Sigmoid colon (tissue), 7 donors: ENCODE measurements around the gene CEP164. TPM values are rescaled to one million over a fixed set of nuclear protein-coding genes. Genes with fewer than 3 reads are reported as not detected.

Experiments used
- DNase-seq: peaks from one replicate; pipeline ENCODE4 v3.0.0-alpha.2; 2019
- H3K27ac ChIP-seq, 4 donors: fragments of 200-600 bp; sonication (generic); one replicate each; pipeline ENCODE4 v1.5.1; 2016 to 2019; ENCODE audit warnings: mild to moderate bottlenecking in 1 of 4
- H3K27me3 ChIP-seq, 3 donors: fragments of 200-600 bp; sonication (generic); one replicate each; pipeline ENCODE4 v1.5.1; 2019; ENCODE audit warnings: mild to moderate bottlenecking in 1 of 3
- H3K36me3 ChIP-seq, 4 donors: fragments of 200-600 bp; sonication (generic); one replicate each; pipeline ENCODE4 v1.5.1; 2016 to 2019
- H3K4me1 ChIP-seq, 4 donors: fragments of 200-600 bp; sonication (generic); one replicate each; pipeline ENCODE4 v1.5.1; 2017 to 2019
- H3K4me3 ChIP-seq, 4 donors: fragments of 200-600 bp; sonication (generic); one replicate each; pipeline ENCODE4 v1.5.1; 2017 to 2019; ENCODE audit warnings: mild to moderate bottlenecking in 2 of 4, moderate library complexity in 1 of 4
- H3K9me3 ChIP-seq, 4 donors: fragments of 200-600 bp in 3 of 4; sonication (generic) in 3 of 4; one replicate each; pipeline versions ENCODE4 v1.5.1 to v1.6.1; 2013 to 2019
- CTCF ChIP-seq, 4 experiments: fragments of 450-650 bp in 3 of 4; fragments of 200-600 bp in 1 of 4; IDR thresholded peaks; one replicate each; pipeline ENCODE4 v1.5.1; 2016 to 2019; ENCODE audit warnings: antibody characterized with exemption in 4 of 4, mild to moderate bottlenecking in 3 of 4, moderate library complexity in 2 of 4
- EP300 ChIP-seq, 4 donors: sonication (generic); formaldehyde crosslinking; IDR thresholded peaks; one replicate each; pipeline ENCODE4 v1.6.1; 2017; ENCODE audit warnings: antibody characterized with exemption in 4 of 4
- POLR2A ChIP-seq, 2 donors: fragments of 450-650 bp; IDR thresholded peaks; one replicate each; pipeline ENCODE4 v1.6.1; 2016; ENCODE audit warnings: antibody characterized with exemption in 2 of 2, mild to moderate bottlenecking in 2 of 2, moderate library complexity in 2 of 2
- POLR2AphosphoS5 ChIP-seq, 4 donors: sonication (generic); formaldehyde crosslinking; IDR thresholded peaks; one replicate each; pipeline ENCODE4 v1.6.1; 2017; ENCODE audit warnings: antibody characterized with exemption in 4 of 4
- WGBS, 2 donors: extraction: QIAGEN DNeasy Blood & Tissue Kit; methylation state at CpG; one replicate each; pipeline ENCODE4 v1.1.7; 2013; 5-methylcytosine and 5-hydroxymethylcytosine counted together
- intact Hi-C: fragments of 100-400 bp; cut with DNase I; formaldehyde crosslinking; loops from one replicate; pipeline ENCODE4 v1.15.1; 2023
- polyA plus RNA-seq, 3 donors: library from polyadenylated mRNA; stranded (reverse); fragments of 200-250 nt; gene quantifications; one replicate each; pipeline ENCODE4 v1.2.3, GENCODE V29; 2013
- total RNA-seq, 4 donors: library from RNA; depleted of rRNA; stranded (reverse); fragments of >200 nt; gene quantifications; one replicate each; pipeline ENCODE4 v1.1.0, GENCODE V29; 2016
- donor health status: healthy with polysubstance abuse.
- donor health status: Bipolar disorder and iron deficiency.
- donor health status: healthy.

The CEP164 gene
- total RNA-seq, result 10 to 100 TPM; 12.5 to 40.4 (median 20.4) TPM
- polyA plus RNA-seq, result 10 to 100 TPM in 1 of 3 donors, 1 to 10 TPM in 2; 1.8 to 19.4 (median 4.9) TPM

GRCh38 chr11:117327567-117328374 lies at the start of gene CEP164:
Gene CEP164 (plus strand): TSS chr11:117327854. CDS start chr11:117338587, 10,733 bp downstream.
- Histone ChIP-seq H3K27ac (peak within 1 kb of the TSS; percentile 94 to 96 (median 94)), H3K36me3 (no peaks in the 10 kb centered on the region), H3K27me3 (no peaks in the 10 kb centered on the region), H3K9me3 (no peaks in the 10 kb centered on the region), H3K4me3 (peak within 1 kb of the TSS; percentile 67 to 84 (median 80)), H3K4me1 (peaks cover 0 to 18% (median 12%) of the 10 kb centered on the region in 4 donors)
- WGBS, 2 donors, result 0 to 1% methylated on average over 64 of the region's 64 CpGs
- DNase-seq, result peak; percentile 98
- TF ChIP-seq POLR2A (IDR thresholded peaks at IDR 0.05), result peak; percentile 48 to 75
- TF ChIP-seq EP300 (IDR thresholded peaks at IDR 0.05), result no peak
- TF ChIP-seq POLR2AphosphoS5 (IDR thresholded peaks at IDR 0.05), result peak; percentile 59 to 77 (median 66)
- intact Hi-C loops, result loop anchor here (1.0 kb wide), 1 partner anchor 95 kb away; the partner anchor contains the start of genes PCSK7 and RNF214

GRCh38 chr11:117278347-117278746 lies 49.3 kb upstream of the CEP164 start:
- H3K4me3 ChIP-seq, result no peak overlapping the region
- 61 to 81% methylated on average over 2 of the region's 2 CpGs for WGBS, 2 donors
- H3K27ac ChIP-seq, result no peak overlapping the region
- DNase-seq, result no peak
- peaks cover under 1 to 57% (median 15%) of the 10 kb centered on the region in 4 donors for H3K36me3 ChIP-seq
- H3K4me1 ChIP-seq, result peaks cover 0 to 11% (median 0%) of the 10 kb centered on the region in 4 donors
- TF ChIP-seq EP300 (IDR thresholded peaks at IDR 0.05) (no peak), POLR2AphosphoS5 (IDR thresholded peaks at IDR 0.05) (no peak), CTCF (IDR thresholded peaks at IDR 0.05) (no peak), POLR2A (IDR thresholded peaks at IDR 0.05) (no peak)
- intact Hi-C loops, result no loop called here
- H3K9me3 ChIP-seq, result no peaks in the 10 kb centered on the region
- no peaks in the 10 kb centered on the region for H3K27me3 ChIP-seq

GRCh38 chr11:117279711-117280376 lies 47.8 kb upstream of the CEP164 start:
- DNase-seq, result peak; percentile 3
- Histone ChIP-seq H3K4me1 (peaks cover 0 to 11% (median 0%) of the 10 kb centered on the region in 4 donors), H3K4me3 (no peak overlapping the region), H3K27me3 (no peaks in the 10 kb centered on the region), H3K27ac (no peak overlapping the region), H3K36me3 (peaks cover 8 to 64% (median 24%) of the 10 kb centered on the region in 4 donors), H3K9me3 (no peaks in the 10 kb centered on the region)
- TF ChIP-seq CTCF (IDR thresholded peaks at IDR 0.05) (no peak), POLR2AphosphoS5 (IDR thresholded peaks at IDR 0.05) (no peak), EP300 (IDR thresholded peaks at IDR 0.05) (no peak), POLR2A (IDR thresholded peaks at IDR 0.05) (no peak)
- 84 to 88% methylated on average over 4 of the region's 4 CpGs for WGBS, 2 donors
- intact Hi-C loops, result no loop called here

GRCh38 chr11:117281159-117281558 lies 46.5 kb upstream of the CEP164 start:
- intact Hi-C loops, result no loop called here
- Histone ChIP-seq H3K9me3 (no peaks in the 10 kb centered on the region), H3K27ac (peak overlapping the region in 1 of 4 donors; percentile 13), H3K4me1 (peaks cover 0 to 11% (median 0%) of the 10 kb centered on the region in 4 donors), H3K27me3 (no peaks in the 10 kb centered on the region), H3K4me3 (no peak overlapping the region), H3K36me3 (peaks cover 8 to 70% (median 28%) of the 10 kb centered on the region in 4 donors)
- 84 to 86% methylated on average over 6 of the region's 6 CpGs for WGBS, 2 donors
- peak; percentile 39 for DNase-seq
- no peak for TF ChIP-seq EP300 (IDR thresholded peaks at IDR 0.05)
- TF ChIP-seq POLR2AphosphoS5 (IDR thresholded peaks at IDR 0.05), result peak in 1 of 4 donors; percentile 16

GRCh38 chr11:117281869-117282268 lies 45.8 kb upstream of the CEP164 start:
- intact Hi-C loops, result no loop called here
- Histone ChIP-seq H3K9me3 (no peaks in the 10 kb centered on the region), H3K27ac (no peak overlapping the region), H3K4me3 (no peak overlapping the region), H3K36me3 (peaks cover 8 to 75% (median 31%) of the 10 kb centered on the region in 4 donors), H3K27me3 (no peaks in the 10 kb centered on the region), H3K4me1 (peaks cover 0 to 11% (median 0%) of the 10 kb centered on the region in 4 donors)
- DNase-seq, result no peak
- no peak for TF ChIP-seq POLR2A (IDR thresholded peaks at IDR 0.05)
- no peak for TF ChIP-seq EP300 (IDR thresholded peaks at IDR 0.05)
- no peak for TF ChIP-seq POLR2AphosphoS5 (IDR thresholded peaks at IDR 0.05)
- TF ChIP-seq CTCF (IDR thresholded peaks at IDR 0.05), result no peak
- 97 to 98% methylated on average over 7 of the region's 7 CpGs for WGBS, 2 donors
